SK-N-SH treated with all-trans-retinoic acid at 6 μM for 48 hours (cell line): ENCODE results near the gene SERGEF.

Experiments
- ATAC-seq: fragments of 200-7000 bp; cut with Tn5 transposase; 3 replicates; pipeline ENCODE4 v1.9.1; 2020; ENCODE audit warnings: mild to moderate bottlenecking, moderate library complexity
- ARNTL ChIP-seq: fragments of 450-650 bp; formaldehyde crosslinking; IDR thresholded peaks from 2 replicates; pipeline ENCODE4 v1.5.0; 2020; ENCODE audit warnings: low read depth, mild to moderate bottlenecking, moderate library complexity, borderline replicate concordance
- BACH2 ChIP-seq: fragments of 250-450 bp; sonication (Bioruptor Pico); IDR thresholded peaks from 2 replicates; pipeline ENCODE4 v1.9.0; 2021; ENCODE audit warnings: mild to moderate bottlenecking, borderline replicate concordance
- CREB5 ChIP-seq: fragments of 250-450 bp; sonication (Bioruptor Pico); IDR thresholded peaks from 2 replicates; pipeline ENCODE4 v1.5.1; 2020; ENCODE audit warnings: low read depth, mild to moderate bottlenecking, moderate library complexity
- CSDC2 ChIP-seq: fragments of 250-450 bp; sonication (Bioruptor Pico); IDR thresholded peaks from 2 replicates; pipeline ENCODE4 v1.5.0; 2020; ENCODE audit warnings: mild to moderate bottlenecking, moderate library complexity
- CSRNP3 ChIP-seq: fragments of 250-450 bp; sonication (Bioruptor Pico); IDR thresholded peaks from 2 replicates; pipeline ENCODE4 v1.5.1; 2021; ENCODE audit warnings: mild to moderate bottlenecking, moderate library complexity
- GLIS3 ChIP-seq: fragments of 250-450 bp; sonication (Bioruptor Pico); IDR thresholded peaks from 2 replicates; pipeline ENCODE4 v1.5.0; 2020; ENCODE audit warnings: mild to moderate bottlenecking, moderate library complexity
- ISL1 ChIP-seq: fragments of 250-450 bp; sonication (Bioruptor Pico); IDR thresholded peaks from 2 replicates; pipeline ENCODE4 v2.1.2; 2022; ENCODE audit warnings: mild to moderate bottlenecking, moderate library complexity
- PATZ1 ChIP-seq: fragments of 250-450 bp; sonication (Bioruptor Pico); IDR thresholded peaks from 2 replicates; pipeline ENCODE4 v1.8.0; 2020; ENCODE audit warnings: mild to moderate bottlenecking, moderate library complexity, borderline replicate concordance
- POU6F1 ChIP-seq: fragments of 250-450 bp; sonication (Bioruptor Pico); IDR thresholded peaks from 2 replicates; pipeline ENCODE4 v1.8.0; 2021; ENCODE audit warnings: low read depth, mild to moderate bottlenecking, moderate library complexity, borderline replicate concordance
- PPARA ChIP-seq: fragments of 250-450 bp; sonication (Bioruptor Pico); IDR thresholded peaks from 2 replicates; pipeline ENCODE4 v1.5.0; 2020; ENCODE audit warnings: mild to moderate bottlenecking, borderline replicate concordance
- RARB ChIP-seq: fragments of 250-450 bp; sonication (Bioruptor Pico); IDR thresholded peaks from 2 replicates; pipeline ENCODE4 v1.8.0; 2021; ENCODE audit warnings: mild to moderate bottlenecking, moderate library complexity
- SNAI2 ChIP-seq: fragments of 250-450 bp; sonication (Bioruptor Pico); IDR thresholded peaks from 2 replicates; pipeline ENCODE4 v1.5.0; 2020; ENCODE audit warnings: mild to moderate bottlenecking, moderate library complexity
- TCF4 ChIP-seq: fragments of 250-450 bp; sonication (Bioruptor Pico); IDR thresholded peaks from 2 replicates; pipeline ENCODE4 v1.8.0; 2021; ENCODE audit warnings: mild to moderate bottlenecking, moderate library complexity, borderline replicate concordance
- ZC3H10 ChIP-seq: fragments of 250-450 bp; sonication (Bioruptor Pico); IDR thresholded peaks from 2 replicates; pipeline ENCODE4 v1.5.1; 2021; ENCODE audit warnings: mild to moderate bottlenecking, moderate library complexity
- ZFP3 ChIP-seq: fragments of 250-450 bp; sonication (Bioruptor Pico); IDR thresholded peaks from 2 replicates; pipeline ENCODE4 v1.5.0; 2020; ENCODE audit warnings: mild to moderate bottlenecking, moderate library complexity
- ZFP30 ChIP-seq: fragments of 450-650 bp; formaldehyde crosslinking; IDR thresholded peaks from 2 replicates; pipeline ENCODE4 v1.5.0; 2022; ENCODE audit warnings: mild to moderate bottlenecking, moderate library complexity
- ZNF565 ChIP-seq: fragments of 450-650 bp; formaldehyde crosslinking; conservative IDR thresholded peaks from 2 replicates; pipeline ENCODE4 v1.5.0; 2020; ENCODE audit warnings: low read depth, mild to moderate bottlenecking, moderate library complexity
- ZNF8 ChIP-seq: fragments of 450-650 bp; formaldehyde crosslinking; IDR thresholded peaks from 2 replicates; pipeline ENCODE4 v1.5.0; 2020; ENCODE audit warnings: mild to moderate bottlenecking, moderate library complexity
- TF ChIP-seq, protein P1 (sequence below): fragments of 250-450 bp; sonication (Bioruptor Pico); IDR thresholded peaks from 2 replicates; pipeline ENCODE4 v1.5.0; 2020; ENCODE audit warnings: mild to moderate bottlenecking, moderate library complexity

SERGEF gene

GRCh38 chr11:17772704-17773600 lies 239.9 kb downstream of the SERGEF start:
- ATAC-seq, result no peak
- TF ChIP-seq CSDC2 (CRISPR knock-in tag) (no peak), ZFP3 (no peak)
- TF ChIP-seq, protein P1, sequence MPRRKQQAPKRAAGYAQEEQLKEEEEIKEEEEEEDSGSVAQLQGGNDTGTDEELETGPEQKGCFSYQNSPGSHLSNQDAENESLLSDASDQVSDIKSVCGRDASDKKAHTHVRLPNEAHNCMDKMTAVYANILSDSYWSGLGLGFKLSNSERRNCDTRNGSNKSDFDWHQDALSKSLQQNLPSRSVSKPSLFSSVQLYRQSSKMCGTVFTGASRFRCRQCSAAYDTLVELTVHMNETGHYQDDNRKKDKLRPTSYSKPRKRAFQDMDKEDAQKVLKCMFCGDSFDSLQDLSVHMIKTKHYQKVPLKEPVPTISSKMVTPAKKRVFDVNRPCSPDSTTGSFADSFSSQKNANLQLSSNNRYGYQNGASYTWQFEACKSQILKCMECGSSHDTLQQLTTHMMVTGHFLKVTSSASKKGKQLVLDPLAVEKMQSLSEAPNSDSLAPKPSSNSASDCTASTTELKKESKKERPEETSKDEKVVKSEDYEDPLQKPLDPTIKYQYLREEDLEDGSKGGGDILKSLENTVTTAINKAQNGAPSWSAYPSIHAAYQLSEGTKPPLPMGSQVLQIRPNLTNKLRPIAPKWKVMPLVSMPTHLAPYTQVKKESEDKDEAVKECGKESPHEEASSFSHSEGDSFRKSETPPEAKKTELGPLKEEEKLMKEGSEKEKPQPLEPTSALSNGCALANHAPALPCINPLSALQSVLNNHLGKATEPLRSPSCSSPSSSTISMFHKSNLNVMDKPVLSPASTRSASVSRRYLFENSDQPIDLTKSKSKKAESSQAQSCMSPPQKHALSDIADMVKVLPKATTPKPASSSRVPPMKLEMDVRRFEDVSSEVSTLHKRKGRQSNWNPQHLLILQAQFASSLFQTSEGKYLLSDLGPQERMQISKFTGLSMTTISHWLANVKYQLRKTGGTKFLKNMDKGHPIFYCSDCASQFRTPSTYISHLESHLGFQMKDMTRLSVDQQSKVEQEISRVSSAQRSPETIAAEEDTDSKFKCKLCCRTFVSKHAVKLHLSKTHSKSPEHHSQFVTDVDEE (CRISPR knock-in tag), result no peak

DNA sequence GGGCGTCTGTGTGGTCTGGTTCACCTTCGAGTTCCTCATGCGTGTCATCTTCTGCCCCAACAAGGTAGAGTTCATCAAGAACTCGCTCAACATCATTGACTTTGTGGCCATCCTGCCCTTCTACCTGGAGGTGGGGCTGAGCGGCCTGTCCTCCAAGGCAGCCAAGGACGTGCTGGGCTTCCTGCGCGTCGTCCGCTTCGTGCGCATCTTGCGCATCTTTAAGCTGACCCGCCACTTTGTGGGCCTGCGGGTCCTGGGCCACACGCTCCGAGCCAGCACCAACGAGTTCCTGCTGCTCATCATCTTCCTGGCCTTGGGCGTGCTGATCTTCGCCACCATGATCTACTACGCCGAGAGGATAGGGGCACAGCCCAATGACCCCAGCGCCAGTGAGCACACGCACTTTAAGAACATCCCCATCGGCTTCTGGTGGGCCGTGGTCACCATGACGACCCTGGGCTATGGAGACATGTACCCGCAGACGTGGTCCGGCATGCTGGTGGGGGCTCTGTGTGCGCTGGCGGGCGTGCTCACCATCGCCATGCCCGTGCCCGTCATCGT lies 240.9 kb downstream of the SERGEF start:
- ATAC-seq, result no peak

DNA sequence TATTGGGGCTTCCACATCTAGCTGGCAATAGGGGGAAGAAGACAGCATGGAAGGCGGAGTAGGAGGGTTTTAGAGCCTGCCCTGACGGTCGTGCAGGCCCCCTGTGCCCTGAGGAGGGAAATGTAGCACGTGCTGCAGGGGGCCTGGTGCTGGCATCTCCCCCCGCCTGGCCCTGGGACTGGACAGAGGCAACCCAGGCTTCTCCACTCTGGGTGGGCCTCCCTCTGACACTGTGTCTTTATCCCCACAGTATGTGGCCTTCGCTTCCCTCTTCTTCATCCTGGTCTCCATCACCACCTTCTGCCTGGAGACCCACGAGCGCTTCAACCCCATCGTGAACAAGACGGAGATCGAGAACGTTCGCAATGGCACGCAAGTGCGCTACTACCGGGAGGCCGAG lies 241.4 kb downstream of the SERGEF start:
- no peak for TF ChIP-seq BACH2
- no peak for TF ChIP-seq ISL1 (CRISPR knock-in tag)
- no peak for TF ChIP-seq CSRNP3
- TF ChIP-seq ZNF8 (CRISPR knock-in tag), result no peak
- no peak for TF ChIP-seq ARNTL (CRISPR knock-in tag)
- TF ChIP-seq ZFP30 (CRISPR knock-in tag), result no peak
- TF ChIP-seq PPARA (CRISPR knock-in tag), result no peak
- TF ChIP-seq GLIS3 (CRISPR knock-in tag), result no peak
- no peak for TF ChIP-seq TCF4 (CRISPR knock-in tag)
- no peak for TF ChIP-seq ZC3H10 (CRISPR knock-in tag)
- no peak for TF ChIP-seq RARB
- no peak for ATAC-seq

More for the DNA sequence above, 240.9 kb downstream of the SERGEF start:
- no peak for TF ChIP-seq PPARA (CRISPR knock-in tag)
- no peak for TF ChIP-seq ZC3H10 (CRISPR knock-in tag)
- TF ChIP-seq ZNF8 (CRISPR knock-in tag), result no peak
- no peak for TF ChIP-seq CSDC2 (CRISPR knock-in tag)
- TF ChIP-seq, all 23 proteins: peak for 0

DNA sequence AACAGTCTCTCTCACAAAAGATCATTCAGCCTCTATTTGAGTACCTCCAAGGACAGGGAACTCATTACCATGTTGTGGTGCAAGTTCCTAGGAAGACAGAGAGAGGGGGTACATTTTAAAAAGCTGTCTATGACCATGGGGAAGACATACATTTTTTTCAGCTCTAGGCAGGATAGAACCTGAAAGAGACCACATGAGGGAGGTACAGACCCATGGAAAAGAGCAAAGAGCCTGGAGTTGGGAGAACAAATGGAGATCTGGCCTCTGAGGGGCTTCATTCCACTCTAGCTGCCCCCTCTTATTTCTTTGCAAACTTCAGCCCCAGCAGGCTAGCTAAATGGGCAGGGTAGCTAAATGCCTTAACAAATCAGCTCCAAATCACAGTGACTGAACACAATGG lies 241.9 kb downstream of the SERGEF start:
- no peak for TF ChIP-seq BACH2
- no peak for TF ChIP-seq ZNF565 (CRISPR knock-in tag)
- no peak for TF ChIP-seq ISL1 (CRISPR knock-in tag)
- TF ChIP-seq RARB, result no peak
- TF ChIP-seq ZFP30 (CRISPR knock-in tag), result no peak
- TF ChIP-seq ZNF8 (CRISPR knock-in tag), result no peak
- TF ChIP-seq SNAI2, result no peak
- TF ChIP-seq PATZ1, result no peak
- TF ChIP-seq, protein P1 (CRISPR knock-in tag), result no peak
- TF ChIP-seq CREB5 (CRISPR knock-in tag), result no peak
- no peak for TF ChIP-seq POU6F1 (CRISPR knock-in tag)

More for the DNA sequence above, 241.9 kb downstream of the SERGEF start:
- ATAC-seq, result peak; percentile 49; the same call in 2 of the 3 replicates
